Ishikawa (cell line): ENCODE data around the gene AUTS2.

Experiments used
- CEBPB ChIP-seq: IDR thresholded peaks from 2 replicates; pipeline ENCODE4 v1.6.1; 2012
- CREB1 ChIP-seq: IDR thresholded peaks from 2 replicates; pipeline ENCODE4 v1.6.1; 2012; ENCODE audit warnings: low read depth
- EGR1 ChIP-seq: IDR thresholded peaks from 2 replicates; pipeline ENCODE4 v1.6.1; 2012
- EP300 ChIP-seq: IDR thresholded peaks from 2 replicates; pipeline ENCODE4 v1.6.1; 2012; ENCODE audit warnings: borderline replicate concordance
- FOXM1 ChIP-seq: IDR thresholded peaks from 2 replicates; pipeline ENCODE4 v1.6.1; 2012; ENCODE audit warnings: low read depth, borderline replicate concordance
- MAX ChIP-seq: IDR thresholded peaks from 2 replicates; pipeline ENCODE4 v1.6.1; 2012
- NFIC ChIP-seq: IDR thresholded peaks from 2 replicates; pipeline ENCODE4 v1.6.1; 2012
- RAD21 ChIP-seq: IDR thresholded peaks from 2 replicates; pipeline ENCODE4 v1.6.1; 2012; ENCODE audit warnings: low read depth
- REST ChIP-seq: IDR thresholded peaks from 2 replicates; pipeline ENCODE4 v1.6.1; 2012; ENCODE audit warnings: low read depth, mild to moderate bottlenecking
- TAF1 ChIP-seq: IDR thresholded peaks from 2 replicates; pipeline ENCODE4 v1.6.1; 2012; ENCODE audit warnings: low read depth, mild to moderate bottlenecking
- TCF12 ChIP-seq: IDR thresholded peaks from 2 replicates; pipeline ENCODE4 v1.6.1; 2012; ENCODE audit warnings: low read depth
- TEAD4 ChIP-seq: IDR thresholded peaks from 2 replicates; pipeline ENCODE4 v1.6.1; 2012
- USF1 ChIP-seq: IDR thresholded peaks from 2 replicates; pipeline ENCODE4 v1.6.1; 2012
- YY1 ChIP-seq: IDR thresholded peaks from 2 replicates; pipeline ENCODE4 v1.6.1; 2012; ENCODE audit warnings: low read depth

- TF ChIP-seq CEBPB: no peak
- TF ChIP-seq REST: no peak
- TF ChIP-seq MAX: no peak
- no peak for TF ChIP-seq USF1
- no peak for TF ChIP-seq RAD21
- TF ChIP-seq CREB1: no peak
- no peak for TF ChIP-seq EP300
- no peak for TF ChIP-seq TAF1
- TF ChIP-seq TEAD4: no peak
- TF ChIP-seq FOXM1: no peak
- no peak for TF ChIP-seq TCF12
- no peak for TF ChIP-seq YY1
- TF ChIP-seq EGR1: no peak
- no peak for TF ChIP-seq NFIC
Measured at GRCh38 chr7:70777251-70777650, 1179.0 kb downstream of the AUTS2 start.
